Ovary (tissue), 3 donors: Measurements from ENCODE around the gene TMEM271.

Experiments
- CTCF ChIP-seq, 3 donors: fragments of 450-650 bp in 2 of 3; fragments of 200-600 bp in 1 of 3; IDR thresholded peaks; one replicate each; pipeline versions ENCODE4 v1.5.1 to v1.8.0; 2016 to 2022; ENCODE audit warnings: antibody characterized with exemption in 3 of 3, mild to moderate bottlenecking in 1 of 3
- EP300 ChIP-seq: sonication (generic); formaldehyde crosslinking; IDR thresholded peaks from one replicate; pipeline ENCODE4 v1.6.1; 2017; ENCODE audit warnings: antibody characterized with exemption
- POLR2A ChIP-seq: fragments of 450-650 bp; IDR thresholded peaks from one replicate; pipeline ENCODE4 v1.6.1; 2017; ENCODE audit warnings: antibody characterized with exemption, mild to moderate bottlenecking, moderate library complexity
- donor health status: DM: no; HTN: no; CAD: no.

GRCh38 chr4:529563-529962 is 46.5 kb downstream of the TMEM271 start:
- no peak for TF ChIP-seq CTCF (IDR thresholded peaks at IDR 0.05)
- TF ChIP-seq POLR2A = no peak
- no peak for TF ChIP-seq EP300
